SKM-1 (cell line): ENCODE data around the gene XAB2.

Experiments
- DNase-seq: peaks from one replicate; lab custom pipeline; 2025; ENCODE audit not compliant: unreplicated experiment; lab: John Stamatoyannopoulos, UW

Gene XAB2

DNA sequence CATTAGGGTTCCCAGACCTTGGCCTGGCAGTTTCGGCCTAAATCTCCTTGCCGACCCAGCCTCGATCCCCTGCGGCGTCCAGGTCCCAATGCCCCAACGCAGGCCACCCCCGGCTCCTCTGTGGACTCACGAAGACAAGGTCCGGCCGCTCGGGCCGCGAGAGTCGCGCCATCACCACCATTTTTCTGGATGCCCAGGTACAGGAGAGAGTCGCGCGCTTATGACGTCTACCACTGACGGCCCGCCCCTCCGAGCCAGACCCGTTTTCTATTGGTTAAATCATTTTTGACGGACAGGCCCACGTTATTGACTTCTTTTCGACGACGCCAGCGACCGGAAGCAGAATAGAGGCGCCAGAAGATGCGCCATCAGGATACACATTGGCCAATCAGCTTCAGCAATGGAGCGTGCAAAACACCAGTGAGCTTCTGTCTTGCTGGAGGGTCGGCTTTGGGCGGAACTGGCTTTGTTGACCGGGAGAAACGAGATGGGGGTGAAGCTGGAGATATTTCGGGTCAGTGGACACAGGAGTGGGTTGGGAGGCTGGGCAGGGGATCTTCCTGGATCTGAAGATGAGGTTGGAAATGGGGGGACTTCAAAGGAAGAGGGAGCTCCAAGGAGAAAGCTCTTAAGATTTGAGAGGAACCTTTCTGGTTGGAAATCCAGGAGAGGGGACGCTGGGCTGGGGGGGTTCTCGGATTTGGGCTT lies at the start of gene XAB2, which contains the start of gene PET100:
TSS of gene XAB2 (minus strand) at position 199 of the 708 bp plus-strand sequence. CDS start at position 181, 18 bp downstream.
TSS of gene PET100 (plus strand) at position 447 of the 708 bp plus-strand sequence. CDS start at position 488, 41 bp downstream.
- DNase-seq = peak; percentile 93

DNA sequence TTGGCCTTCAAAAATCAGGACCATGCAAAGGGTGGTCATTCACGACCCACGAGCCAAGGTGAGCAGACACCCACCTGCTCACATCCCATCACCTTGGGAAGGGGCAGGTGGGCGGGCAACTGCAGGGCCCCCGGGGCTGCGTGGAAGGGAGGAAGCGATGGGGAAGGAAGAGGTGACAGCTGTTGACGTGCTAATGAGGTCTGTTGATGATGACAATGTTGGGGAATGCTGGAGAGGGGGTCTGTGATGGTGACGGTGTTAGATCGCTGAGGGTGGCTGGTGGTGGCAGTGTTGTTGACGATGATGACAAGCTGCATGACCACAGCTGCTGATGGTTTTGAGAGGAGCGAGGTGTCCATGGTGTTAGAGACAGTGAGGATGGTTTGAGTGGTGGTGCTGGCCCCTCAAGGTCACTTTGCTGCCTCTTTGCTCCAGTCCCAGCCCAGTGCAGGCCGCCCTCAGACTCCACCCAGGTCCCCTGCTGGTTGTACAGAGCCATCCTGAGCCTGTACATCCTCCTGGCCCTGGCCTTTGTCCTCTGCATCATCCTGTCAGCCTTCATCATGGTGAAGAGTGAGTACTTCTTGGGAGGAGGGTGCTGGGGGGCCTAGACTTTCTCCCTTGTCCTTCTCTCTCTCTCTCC lies 48.4 kb upstream of the XAB2 start:
- DNase-seq = no peak

DNA sequence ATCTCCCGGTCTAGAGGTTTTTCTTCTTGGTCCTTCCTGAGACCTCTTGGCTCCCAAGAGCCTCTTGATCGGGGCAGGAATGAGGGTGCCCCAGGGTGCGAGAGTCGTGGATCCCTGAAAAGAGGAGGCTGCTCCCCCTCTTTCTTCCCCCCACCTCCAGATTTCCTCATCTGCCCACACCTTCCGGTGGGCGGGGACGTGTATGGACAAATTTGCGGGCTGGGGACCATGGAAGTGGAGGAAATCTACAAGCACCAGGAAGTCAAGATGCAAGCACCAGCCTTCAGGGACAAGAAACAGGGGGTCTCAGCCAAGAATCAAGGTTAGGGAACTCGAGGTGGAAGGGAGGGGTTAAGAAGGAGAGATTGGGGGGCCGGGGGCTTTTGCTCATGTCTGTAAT lies 47.5 kb upstream of the XAB2 start, which contains the start of gene MCEMP1:
TSS of gene MCEMP1 (plus strand) at position 237 of the 400 bp plus-strand sequence. CDS start at position 268, 31 bp downstream.
- DNase-seq = peak; percentile 74

DNA sequence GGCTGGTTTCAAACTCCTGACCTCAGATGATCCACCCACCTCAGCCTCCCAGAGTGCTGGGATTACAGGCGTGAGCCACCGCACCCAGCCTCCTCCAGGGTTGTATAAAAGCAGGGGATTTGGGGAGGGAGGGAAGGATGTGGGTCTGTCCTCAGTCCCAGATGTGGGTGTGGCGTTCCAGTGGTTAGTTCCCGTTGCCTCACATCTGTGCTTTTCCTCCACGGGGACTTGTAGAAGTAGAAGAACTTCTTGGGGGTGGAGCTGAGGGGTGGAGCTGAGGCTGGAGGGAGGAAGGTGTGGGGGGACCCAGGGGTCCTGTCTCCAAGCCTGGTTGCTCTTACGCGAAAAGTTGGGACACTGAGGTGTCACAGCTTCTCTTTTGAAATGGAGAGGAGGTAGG lies 47.0 kb upstream of the XAB2 start:
- peak; percentile 74 for DNase-seq

DNA sequence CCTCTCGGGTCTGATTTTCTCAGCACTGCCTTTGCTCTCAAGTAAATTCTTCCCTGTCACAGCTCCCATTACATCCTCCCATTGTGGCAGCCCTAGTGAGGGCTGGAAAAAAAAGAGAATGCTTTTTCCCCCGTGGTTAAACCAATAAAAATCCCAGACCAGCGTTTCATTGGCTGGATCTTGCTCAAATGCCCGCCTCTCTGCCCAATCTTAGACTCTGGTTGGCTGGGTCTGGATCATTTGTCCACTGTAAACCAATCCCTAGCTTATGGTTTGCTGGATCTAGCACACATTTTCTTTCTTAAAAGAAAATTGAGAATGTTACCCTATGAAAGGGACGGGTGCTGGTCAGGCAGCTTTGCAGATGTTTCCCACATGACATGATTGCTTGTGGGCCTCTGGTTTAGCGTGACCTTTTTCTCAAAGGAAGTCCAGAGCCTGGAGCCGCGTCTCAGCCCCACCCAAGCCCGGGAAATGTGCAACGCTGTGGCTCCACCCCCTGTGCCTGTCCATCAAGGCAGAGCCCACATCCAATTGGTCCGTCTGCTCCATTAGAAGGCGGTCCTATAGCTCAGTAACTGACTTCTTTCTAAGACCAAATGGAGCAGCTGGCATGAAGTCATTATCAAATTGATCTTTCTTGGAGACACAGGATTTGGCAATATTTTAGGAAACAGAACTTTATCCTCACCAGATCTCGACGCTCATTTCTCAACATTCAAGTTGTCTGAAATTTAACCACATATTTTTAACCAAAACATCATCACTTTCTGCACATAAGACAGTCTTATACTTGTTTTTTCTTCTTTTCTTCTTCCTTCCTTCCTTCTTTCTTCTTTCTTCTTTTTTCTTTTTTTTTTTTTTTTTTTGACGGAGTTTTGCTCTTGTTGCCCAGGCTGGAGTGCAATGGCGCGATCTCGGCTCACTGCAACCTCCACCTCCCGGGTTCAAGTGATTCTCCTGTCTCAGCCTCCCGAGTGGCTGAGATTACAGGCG lies 45.0 kb upstream of the XAB2 start:
- DNase-seq = peak; percentile 65

DNA sequence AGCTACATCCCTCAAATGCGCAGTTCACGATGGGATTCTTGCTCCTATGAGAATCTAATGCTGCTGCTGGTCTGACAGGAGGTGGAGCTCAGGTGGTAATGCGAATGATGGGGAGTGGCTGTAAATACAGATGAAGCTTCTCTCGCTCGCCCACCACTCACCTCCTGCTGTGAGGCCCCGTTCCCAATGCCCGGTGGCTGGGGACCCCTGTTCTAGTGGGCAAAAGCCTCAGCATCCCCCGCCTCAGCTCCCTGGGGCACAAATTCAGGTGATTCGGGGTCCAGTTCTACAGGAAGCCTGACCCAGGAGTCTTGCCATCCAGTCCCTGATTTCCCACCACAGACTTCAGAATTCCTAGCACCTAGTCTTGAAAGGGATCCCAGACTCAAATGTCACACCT lies 43.2 kb upstream of the XAB2 start:
- DNase-seq = no peak

DNA sequence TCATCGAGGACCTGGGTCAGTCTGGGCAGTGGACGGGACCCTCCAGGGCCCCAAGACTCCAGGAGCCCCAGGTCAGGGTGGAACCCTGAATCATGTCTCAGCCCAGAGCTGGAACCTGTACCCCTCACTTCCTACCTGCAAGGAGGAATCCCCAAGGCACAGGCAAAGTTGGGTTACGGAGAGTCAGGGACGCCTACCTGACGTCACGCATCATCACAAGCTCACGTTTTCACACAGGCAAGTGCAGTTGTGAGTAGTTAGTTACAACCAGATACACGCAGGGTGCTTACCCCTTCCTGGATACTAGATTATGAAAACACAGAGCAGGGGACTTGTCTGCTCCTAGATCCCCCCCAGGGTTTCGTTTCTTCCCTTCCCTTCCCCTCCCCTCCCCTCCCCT lies 41.4 kb upstream of the XAB2 start:
- DNase-seq = no peak

DNA sequence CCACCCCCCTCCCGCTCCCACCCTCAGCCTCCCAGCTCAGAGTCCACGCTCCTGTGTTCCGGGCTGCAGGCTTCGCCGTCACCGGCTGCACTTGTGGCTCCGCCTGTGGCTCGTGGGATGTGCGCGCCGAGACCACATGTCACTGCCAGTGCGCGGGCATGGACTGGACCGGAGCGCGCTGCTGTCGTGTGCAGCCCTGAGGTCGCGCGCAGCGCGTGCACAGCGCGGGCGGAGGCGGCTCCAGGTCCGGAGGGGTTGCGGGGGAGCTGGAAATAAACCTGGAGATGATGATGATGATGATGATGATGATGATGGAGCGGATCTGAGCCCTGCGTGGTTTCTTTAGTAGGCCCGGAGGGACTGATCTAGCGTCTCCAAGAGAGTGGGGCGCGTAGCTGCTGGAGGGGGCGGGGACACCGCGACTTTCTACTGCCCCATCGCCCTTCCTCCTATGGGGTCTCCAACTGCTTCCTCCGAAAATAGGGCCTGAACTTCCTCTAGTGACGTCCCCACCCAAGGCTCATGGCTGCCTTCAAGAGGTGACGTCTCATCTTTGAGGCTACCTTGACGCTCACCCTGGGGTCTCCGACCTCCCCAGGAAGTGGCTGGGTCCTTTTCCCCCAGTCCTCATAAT lies 40.9 kb upstream of the XAB2 start:
- no peak for DNase-seq

DNA sequence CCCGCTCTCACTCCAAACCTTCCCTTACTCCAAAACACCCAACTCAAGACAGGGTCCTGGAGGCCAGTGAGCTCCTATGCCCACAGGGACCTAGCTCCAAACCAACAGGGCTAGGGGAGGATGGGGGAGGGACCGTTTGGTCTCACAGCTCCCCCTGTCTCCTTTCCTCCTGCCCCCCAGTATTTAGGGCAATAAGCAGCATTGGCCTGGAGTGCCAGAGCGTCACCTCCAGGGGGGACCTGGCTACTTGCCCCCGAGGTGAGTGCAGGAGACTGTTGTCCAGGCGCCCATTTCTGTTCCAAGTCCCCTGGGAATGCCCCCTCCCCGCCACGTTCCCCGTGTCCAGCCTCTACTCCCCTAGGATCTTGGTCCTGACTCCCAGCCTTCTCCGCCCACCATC lies 40.3 kb upstream of the XAB2 start:
- no peak for DNase-seq

DNA sequence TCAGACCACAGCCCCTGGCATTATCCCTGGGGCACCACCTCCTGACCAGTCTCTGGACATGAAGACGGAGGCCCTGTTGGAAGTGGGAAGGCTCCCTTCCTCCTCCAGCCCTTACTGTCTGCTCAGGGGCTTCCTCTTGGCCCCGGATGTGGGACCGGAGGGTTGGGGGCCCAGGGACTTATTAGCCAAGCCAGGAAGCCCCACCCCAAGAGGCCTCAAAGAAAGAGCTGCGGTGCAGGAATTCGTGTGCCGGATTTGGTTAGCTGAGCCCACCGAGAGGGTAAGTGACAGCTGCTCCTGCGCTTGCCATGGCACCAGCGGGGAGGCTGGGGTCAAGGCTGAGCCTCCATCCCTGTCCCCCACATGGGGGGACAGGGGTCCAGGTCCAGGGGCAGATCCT lies 39.5 kb upstream of the XAB2 start, which contains the start of gene RETN:
TSS of gene RETN (plus strand) at position 208 of the 400 bp plus-strand sequence. CDS start 278 bp downstream, outside the sequence.
- DNase-seq = no peak

DNA sequence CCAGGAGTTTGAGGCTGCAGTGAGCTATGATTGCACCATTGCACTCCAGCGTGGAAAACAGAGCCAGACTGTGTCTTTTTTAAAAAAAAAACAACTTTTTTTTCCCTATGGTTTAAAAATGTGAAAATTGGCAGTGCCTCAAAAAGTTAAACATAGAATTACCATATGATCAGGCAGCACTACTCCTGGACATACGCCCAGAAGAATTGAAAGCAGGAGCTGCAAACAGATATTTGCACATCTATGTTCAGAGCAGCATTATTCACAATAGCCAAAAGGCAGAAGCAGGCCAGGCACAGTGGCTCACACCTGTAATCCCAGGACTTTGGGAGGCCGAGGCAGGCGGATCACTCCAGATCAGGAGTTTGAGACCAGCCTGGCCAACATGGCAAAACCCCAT lies 35.7 kb upstream of the XAB2 start:
- DNase-seq = no peak

DNA sequence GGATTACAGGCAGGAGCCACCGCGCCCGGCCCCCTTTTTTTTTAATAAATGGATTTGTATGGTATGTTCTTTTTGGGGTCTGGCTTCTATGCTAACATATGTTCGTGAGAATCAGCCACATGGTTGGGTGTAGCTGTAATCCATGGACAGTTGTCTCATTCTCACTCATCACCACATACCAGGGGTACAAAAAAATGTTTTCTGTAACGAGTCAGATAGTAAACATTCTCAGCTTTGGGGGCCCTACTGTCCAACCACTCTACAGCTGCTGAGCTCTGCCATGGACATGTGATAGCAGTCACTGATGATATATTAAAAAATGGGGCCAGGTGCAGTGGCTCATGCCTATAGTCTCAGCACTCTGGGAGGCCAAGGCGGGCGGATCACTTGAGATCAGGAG lies 34.4 kb upstream of the XAB2 start:
- no peak for DNase-seq

DNA sequence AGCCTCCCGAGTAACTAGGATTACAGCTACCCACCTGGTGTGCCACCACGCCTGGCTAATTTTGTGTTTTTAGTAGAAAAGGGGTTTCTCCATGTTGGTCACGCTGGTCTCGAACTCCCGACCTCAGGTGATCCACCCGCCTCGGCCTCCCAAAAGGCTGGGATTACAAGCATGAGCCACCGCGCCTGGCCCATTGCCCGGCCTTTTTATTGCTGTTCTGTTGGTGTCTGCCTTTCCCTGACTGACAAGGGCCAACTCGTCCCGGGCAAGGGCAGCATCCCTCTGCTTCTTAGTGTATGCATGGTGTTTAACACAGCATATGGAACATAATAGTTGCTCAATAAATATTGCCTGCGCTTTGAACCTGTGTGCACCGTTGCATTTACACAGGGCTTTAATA lies 33.3 kb upstream of the XAB2 start:
- no peak for DNase-seq

DNA sequence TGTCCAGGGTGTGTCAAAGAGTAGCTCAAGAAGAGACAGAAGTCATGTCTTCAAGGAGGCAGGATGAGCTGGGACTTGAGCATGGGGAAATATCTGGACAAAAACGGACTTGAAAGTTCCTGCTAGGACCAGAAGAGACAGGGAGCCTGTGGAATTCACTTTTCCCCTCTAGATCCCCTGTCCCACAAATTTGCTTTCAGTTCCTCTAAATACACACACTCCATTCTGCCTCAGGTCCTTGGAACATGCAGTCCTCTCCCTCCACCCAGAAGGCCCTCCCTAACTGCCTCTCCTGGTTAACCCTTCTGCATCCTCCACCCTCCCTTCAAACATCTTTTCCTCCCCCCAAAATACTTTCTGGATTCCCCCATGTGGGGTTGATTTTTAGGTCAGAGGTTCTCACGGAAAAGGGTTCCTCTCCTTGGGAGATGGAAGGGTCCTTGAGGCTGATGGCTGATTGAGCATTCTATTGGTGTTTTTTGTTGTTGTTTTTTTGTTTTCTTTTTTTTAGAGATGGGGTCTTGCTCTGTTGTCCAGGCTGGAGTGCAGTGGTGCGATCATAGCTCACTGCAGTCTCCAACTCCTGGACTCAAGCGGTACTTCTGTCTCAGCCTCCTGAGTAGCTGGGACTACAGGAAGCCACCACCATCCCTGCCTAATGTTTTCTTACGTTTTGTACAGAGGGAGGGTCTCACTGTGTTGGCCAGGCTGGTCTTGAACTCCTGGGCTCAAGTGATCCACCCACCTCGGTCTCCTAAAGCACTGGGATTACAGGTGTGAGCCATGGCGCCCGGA lies 32.6 kb upstream of the XAB2 start:
- DNase-seq = no peak

DNA sequence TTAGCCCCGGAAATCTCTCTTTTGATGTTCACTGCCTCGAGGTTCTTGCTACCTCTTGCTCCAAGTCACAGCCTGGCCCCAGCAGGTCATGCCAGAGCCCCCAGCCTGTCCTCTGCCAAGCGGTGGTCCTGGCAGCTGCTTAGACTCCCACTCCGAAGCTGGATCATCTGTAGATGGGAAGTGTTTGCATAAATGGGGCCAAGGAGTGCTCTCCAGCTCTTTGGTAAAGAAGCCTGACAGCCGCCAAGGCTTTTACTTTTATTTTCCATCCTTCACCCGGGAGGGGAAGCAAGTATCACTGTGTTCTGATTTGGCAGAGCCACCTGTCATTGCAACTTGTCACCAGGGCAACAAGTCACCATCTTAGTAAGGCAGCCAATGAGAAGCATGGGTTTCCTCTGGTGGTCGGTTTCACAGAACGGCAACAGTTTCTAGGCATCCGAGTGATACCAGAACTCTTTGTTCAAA lies 28.9 kb upstream of the XAB2 start:
- no peak for DNase-seq

DNA sequence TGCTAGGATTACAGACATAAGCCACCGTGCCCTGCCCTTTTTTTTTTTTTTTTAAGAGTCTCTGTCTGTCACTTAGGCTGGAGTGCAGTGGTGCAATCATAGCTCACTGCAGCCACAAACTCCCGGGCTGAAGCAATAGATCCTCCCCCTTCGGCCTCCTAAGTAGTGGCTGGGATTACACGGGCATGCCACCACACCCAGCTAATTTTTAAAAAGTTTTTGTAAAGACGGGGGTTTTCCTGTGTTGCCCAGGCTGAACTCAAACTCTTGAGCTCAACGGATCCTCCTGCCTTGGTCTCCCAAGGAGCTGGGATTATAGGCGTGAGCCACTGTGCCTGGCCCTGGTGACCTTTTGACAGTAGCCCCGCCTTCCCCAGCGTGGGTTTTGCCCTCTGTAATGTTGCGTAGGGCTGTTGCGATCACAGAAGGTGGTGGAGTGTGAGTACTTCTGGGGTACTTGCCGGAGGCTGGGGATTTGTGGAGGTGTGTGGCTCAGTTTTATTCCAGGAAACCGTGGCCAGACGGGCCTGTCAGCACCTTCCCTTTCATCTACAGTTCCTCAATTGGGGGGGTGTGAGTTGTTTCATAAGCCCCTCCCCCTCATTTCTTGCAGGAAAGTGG lies 27.9 kb upstream of the XAB2 start:
- DNase-seq = peak; percentile 84

DNA sequence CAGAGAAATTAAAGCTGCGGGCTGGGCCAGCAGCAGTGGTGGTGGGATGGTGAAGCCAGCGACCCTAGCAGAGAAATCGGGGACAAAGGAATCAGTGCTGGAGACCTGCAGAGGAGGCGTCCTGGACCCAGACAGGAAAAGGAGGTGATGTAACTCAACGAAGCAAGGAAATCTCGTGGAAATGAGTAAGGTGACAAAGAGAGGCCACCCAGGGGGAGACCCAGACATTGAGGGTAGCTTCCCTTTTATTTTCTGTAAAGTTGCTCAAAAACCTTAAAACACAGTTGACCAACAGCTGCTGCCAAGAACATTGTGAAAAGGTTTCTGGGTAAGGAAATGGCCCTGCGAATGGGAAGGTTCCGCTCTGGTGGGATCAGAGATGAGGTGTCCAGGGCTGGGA lies 26.2 kb upstream of the XAB2 start:
- DNase-seq = peak; percentile 92

DNA sequence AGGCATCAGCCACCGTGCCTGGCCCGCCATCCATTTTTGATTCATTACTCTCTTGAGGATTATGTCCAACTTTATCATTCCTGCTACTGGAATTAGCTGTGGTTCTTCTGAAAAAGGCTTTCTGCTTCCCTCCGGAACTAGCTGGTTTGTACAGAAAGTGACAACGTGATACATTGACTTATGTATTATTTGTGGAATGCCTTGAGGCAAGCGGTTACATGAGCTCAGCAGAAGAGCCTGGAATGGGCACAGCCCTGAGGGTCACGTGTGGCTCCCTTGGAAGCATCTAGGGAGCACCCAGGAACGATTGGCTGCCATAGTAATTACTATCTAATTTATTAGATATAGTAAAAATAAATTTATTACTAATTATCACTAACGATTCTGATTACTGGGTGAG lies 25.1 kb upstream of the XAB2 start:
- no peak for DNase-seq

DNA sequence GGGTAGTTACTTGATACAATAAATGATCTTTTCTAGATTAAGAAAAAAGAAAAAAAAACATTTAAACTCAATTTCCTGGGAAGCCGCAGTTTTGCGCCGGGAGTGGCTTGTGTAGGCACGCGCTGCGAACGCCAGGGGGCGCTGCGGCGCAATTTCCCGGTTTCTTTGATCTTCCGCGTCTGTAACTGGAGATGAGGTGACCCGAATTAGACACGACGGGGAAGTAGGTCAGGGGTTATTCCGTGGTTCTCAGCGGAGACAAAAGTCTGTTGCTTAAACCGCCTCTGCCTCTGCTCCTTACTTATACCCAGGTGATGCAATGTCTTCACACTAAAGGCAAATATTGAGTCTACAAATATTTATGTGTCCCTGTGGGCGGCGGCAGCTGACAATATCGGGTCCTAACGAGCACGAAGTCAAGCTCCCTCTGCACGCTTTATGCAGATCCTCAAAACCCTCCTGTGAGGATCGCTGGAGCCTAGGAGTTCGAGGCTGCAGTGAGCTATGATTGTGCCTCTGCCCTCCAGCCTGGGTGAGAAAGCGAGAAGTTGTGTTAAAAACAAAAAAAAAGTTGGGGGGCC lies 22.8 kb upstream of the XAB2 start:
- peak; percentile 99 for DNase-seq
